ENCODE measurements around the gene KCNH8.

The KCNH8 gene

GRCh38 chr3:19357947-19358346 lies 209.6 kb downstream of the KCNH8 start:
- Histone ChIP-seq H3K9me3 (ENCODE audit: control insufficient read depth, insufficient read depth, low read length) (no peaks in the 10 kb centered on the region), H3K36me3 (ENCODE audit: control insufficient read depth, low read length) (no peaks in the 10 kb centered on the region), H3K27me3 (ENCODE audit: control insufficient read depth, low read length) (no peaks in the 10 kb centered on the region), H4K20me1 (ENCODE audit: control insufficient read depth, insufficient read depth, low read depth, low read length) (no peaks in the 10 kb centered on the region), H3K4me1 (ENCODE audit: control insufficient read depth, low read length) (peaks cover 14% of the 10 kb centered on the region), H3K4me3 (ENCODE audit: low read length) (no peak overlapping the region), H3F3A (ENCODE audit: control insufficient read depth, insufficient read depth) (0 out of 2 replicates have a peak, but pooled peaks cover 3% of the 10 kb centered on the region), H3K4me2 (ENCODE audit: low read length) (no peak overlapping the region), H3K79me2 (ENCODE audit: control insufficient read depth, low read length) (no peaks in the 10 kb centered on the region), H3K27ac (ENCODE audit: low read depth, low read length) (no peak overlapping the region), H3K9me2 (replicated peaks; ENCODE audit: control insufficient read depth, low read length) (no peaks in the 10 kb centered on the region)
- TF ChIP-seq EZH2phosphoT487 (IDR thresholded peaks at IDR 0.05; ENCODE audit: borderline replicate concordance, low read length) (no peak), CTCF (IDR thresholded peaks at IDR 0.05; ENCODE audit: low read depth, low read length, poor library complexity, severe bottlenecking) (no peak)

- Histone ChIP-seq H4K20me1 (ENCODE audit: control insufficient read depth, insufficient read depth, low read depth, low read length) (no peaks in the 10 kb centered on the region), H3K9me3 (ENCODE audit: control insufficient read depth, insufficient read depth, low read length) (no peaks in the 10 kb centered on the region), H3K4me3 (ENCODE audit: low read length) (no peak overlapping the region), H3K27me3 (ENCODE audit: control insufficient read depth, low read length) (no peaks in the 10 kb centered on the region), H3K27ac (ENCODE audit: low read depth, low read length) (no peak overlapping the region), H3K36me3 (ENCODE audit: control insufficient read depth, low read length) (no peaks in the 10 kb centered on the region), H3F3A (ENCODE audit: control insufficient read depth, insufficient read depth) (no peaks in the 10 kb centered on the region), H3K4me1 (ENCODE audit: control insufficient read depth, low read length) (peaks cover 19% of the 10 kb centered on the region), H3K79me2 (ENCODE audit: control insufficient read depth, low read length) (no peaks in the 10 kb centered on the region), H3K4me2 (ENCODE audit: low read length) (no peak overlapping the region), H3K9me2 (replicated peaks; ENCODE audit: control insufficient read depth, low read length) (no peaks in the 10 kb centered on the region)
- no peak for TF ChIP-seq EZH2phosphoT487 (IDR thresholded peaks at IDR 0.05; ENCODE audit: borderline replicate concordance, low read length)
- no peak for TF ChIP-seq CTCF (IDR thresholded peaks at IDR 0.05; ENCODE audit: low read depth, low read length, poor library complexity, severe bottlenecking)
Observed at GRCh38 chr3:19363071-19363470, 214.8 kb downstream of the KCNH8 start.

- no peak for TF ChIP-seq EZH2phosphoT487 (IDR thresholded peaks at IDR 0.05; ENCODE audit: borderline replicate concordance, low read length)
- TF ChIP-seq CTCF (IDR thresholded peaks at IDR 0.05; ENCODE audit: low read depth, low read length, poor library complexity, severe bottlenecking): no peak
Observed at GRCh38 chr3:19364148-19364547, 215.8 kb downstream of the KCNH8 start.

GRCh38 chr3:19365471-19365870 lies 217.2 kb downstream of the KCNH8 start:
- Histone ChIP-seq H3K4me2 (ENCODE audit: low read length) (no peak overlapping the region), H3K27me3 (ENCODE audit: control insufficient read depth, low read length) (no peaks in the 10 kb centered on the region), H3K4me1 (ENCODE audit: control insufficient read depth, low read length) (peaks cover 19% of the 10 kb centered on the region), H3F3A (ENCODE audit: control insufficient read depth, insufficient read depth) (no peaks in the 10 kb centered on the region), H3K9me2 (replicated peaks; ENCODE audit: control insufficient read depth, low read length) (no peaks in the 10 kb centered on the region), H4K20me1 (ENCODE audit: control insufficient read depth, insufficient read depth, low read depth, low read length) (no peaks in the 10 kb centered on the region), H3K36me3 (ENCODE audit: control insufficient read depth, low read length) (no peaks in the 10 kb centered on the region), H3K27ac (ENCODE audit: low read depth, low read length) (no peak overlapping the region), H3K79me2 (ENCODE audit: control insufficient read depth, low read length) (no peaks in the 10 kb centered on the region), H3K4me3 (ENCODE audit: low read length) (no peak overlapping the region), H3K9me3 (ENCODE audit: control insufficient read depth, insufficient read depth, low read length) (no peaks in the 10 kb centered on the region)
- TF ChIP-seq EZH2phosphoT487 (IDR thresholded peaks at IDR 0.05; ENCODE audit: borderline replicate concordance, low read length) (no peak), CTCF (IDR thresholded peaks at IDR 0.05; ENCODE audit: low read depth, low read length, poor library complexity, severe bottlenecking) (no peak)

More at GRCh38 chr3:19364148-19364547, 215.8 kb downstream of the KCNH8 start:
- Histone ChIP-seq H3F3A (ENCODE audit: control insufficient read depth, insufficient read depth) (no peaks in the 10 kb centered on the region), H3K4me2 (ENCODE audit: low read length) (no peak overlapping the region), H3K27me3 (ENCODE audit: control insufficient read depth, low read length) (no peaks in the 10 kb centered on the region), H3K9me3 (ENCODE audit: control insufficient read depth, insufficient read depth, low read length) (no peaks in the 10 kb centered on the region), H3K79me2 (ENCODE audit: control insufficient read depth, low read length) (no peaks in the 10 kb centered on the region), H3K9me2 (replicated peaks; ENCODE audit: control insufficient read depth, low read length) (no peaks in the 10 kb centered on the region), H4K20me1 (ENCODE audit: control insufficient read depth, insufficient read depth, low read depth, low read length) (no peaks in the 10 kb centered on the region), H3K36me3 (ENCODE audit: control insufficient read depth, low read length) (no peaks in the 10 kb centered on the region), H3K4me1 (ENCODE audit: control insufficient read depth, low read length) (peaks cover 19% of the 10 kb centered on the region), H3K4me3 (ENCODE audit: low read length) (no peak overlapping the region), H3K27ac (ENCODE audit: low read depth, low read length) (no peak overlapping the region)

All from DOHH2 (cell line).